Pancreas (tissue), 10 donors: ENCODE measurements around the gene PHF21B. TPM values are rescaled to one million over a fixed set of nuclear protein-coding genes. Genes with fewer than 3 reads are reported as not detected.
"Not testable (repeated sequence)": the region's sequence is repeated elsewhere in the genome, so short reads cannot be mapped to it uniquely, and the experiment has no call there.

ENCODE experiments used
- ATAC-seq, 4 donors: fragments of 200-7000 bp; cut with Tn5 transposase; one replicate each; pipeline versions ENCODE4 v1.8.0 to v1.9.1; 2020; ENCODE audit warnings: mild to moderate bottlenecking in 4 of 4, moderate library complexity in 4 of 4
- DNase-seq, 6 donors: peaks; one replicate each; pipeline ENCODE4 v3.0.0-alpha.2; 2020
- FAIRE-seq: peaks from 2 replicates; lab custom pipeline; 2012; peaks lifted over from hg19 to GRCh38; lab: Jason Lieb, UNC
- H3K27ac ChIP-seq, 4 donors: fragments of 200-600 bp; sonication (generic); 1 replicate in 3 of 4; 2 replicates in 1 of 4; pipeline versions ENCODE4 v1.5.0 to v1.8.0; 2020
- H3K27me3 ChIP-seq, 4 donors: fragments of 200-600 bp; one replicate each; pipeline ENCODE4 v1.8.0; 2021
- H3K36me3 ChIP-seq, 3 donors: fragments of 200-600 bp; sonication (generic) in 1 of 3; one replicate each; pipeline versions ENCODE4 v1.5.0 to v1.8.0; 2020 to 2021
- H3K4me1 ChIP-seq, 3 donors: fragments of 200-600 bp; one replicate each; pipeline ENCODE4 v1.8.0; 2021
- H3K4me3 ChIP-seq, 4 donors: fragments of 200-600 bp; sonication (generic) in 2 of 4; one replicate each; pipeline versions ENCODE4 v1.5.0 to v1.8.0; 2020 to 2021
- H3K9me3 ChIP-seq, 4 donors: fragments of 200-600 bp; one replicate each; pipeline ENCODE4 v1.8.0; 2021
- CTCF ChIP-seq, 4 donors: fragments of 200-600 bp; sonication (generic) in 3 of 4; IDR thresholded peaks; one replicate each; pipeline versions ENCODE4 v1.5.0 to v1.8.0; 2021; ENCODE audit warnings: antibody characterized with exemption in 4 of 4
- WGBS, 2 donors: extraction: QIAGEN DNeasy Blood & Tissue Kit; methylation state at CpG; one replicate each; pipeline ENCODE4 v1.1.7; 2013; 5-methylcytosine and 5-hydroxymethylcytosine counted together
- intact Hi-C, 3 donors: fragments of 100-400 bp; cut with DNase I; formaldehyde crosslinking; loops; one replicate each; pipeline versions ENCODE4 v1.11.1 to v1.14.2; 2022
- polyA plus RNA-seq, 2 donors: library from polyadenylated mRNA; stranded (reverse); fragments of 200-250 nt; gene quantifications; one replicate each; pipeline ENCODE4 v1.2.3, GENCODE V29; 2013
- total RNA-seq, 6 donors: library from RNA; stranded (reverse); fragmentation: NEBNext Ultra II Directional in 4 of 6; extraction: Animal tissue kit (Norgen Biotek cat#: 25700) in 4 of 6; gene quantifications; one replicate each; pipeline versions ENCODE4 v1.2.1 to v1.2.4, GENCODE V29; 2021 to 2023
- donor health status: healthy with polysubstance abuse.
- donor health status: DM: no; HTN: no; CAD: no; lungs with moderate emphysema.
- donor health status: DM: no; HTN: no; CAD: no.
- donor health status: control.
- donor health status: control.
- donor health status: Bipolar disorder and iron deficiency.
- donor health status: DM: yes; HTN: yes; CAD: no.
- donor health status: DM: no; HTN: no; CAD: no.
- donor health status: DM: no; HTN: no; CAD: no.
- donor health status: DM: yes; HTN: yes; CAD: no.

The PHF21B gene
- total and polyA plus RNA-seq, 8 donors: 0.34 to 2.9 (median 0.57) TPM; not detected in 1

GRCh38 chr22:44907765-44908737 is 101.8 kb downstream of the PHF21B start:
- Histone ChIP-seq H3K9me3 (no peaks in the 10 kb centered on the region), H3K4me1 (no peaks in the 10 kb centered on the region), H3K4me3 (no peak overlapping the region), H3K27ac (no peak overlapping the region), H3K27me3 (no peaks in the 10 kb centered on the region), H3K36me3 (no peaks in the 10 kb centered on the region)
- intact Hi-C loops: no loop called here
- FAIRE-seq: no peak
- TF ChIP-seq CTCF (IDR thresholded peaks at IDR 0.05): no peak
- WGBS, 2 donors: 66 to 79% methylated on average over 21 of the region's 21 CpGs
- DNase-seq: no peak
- ATAC-seq: no peak

DNA sequence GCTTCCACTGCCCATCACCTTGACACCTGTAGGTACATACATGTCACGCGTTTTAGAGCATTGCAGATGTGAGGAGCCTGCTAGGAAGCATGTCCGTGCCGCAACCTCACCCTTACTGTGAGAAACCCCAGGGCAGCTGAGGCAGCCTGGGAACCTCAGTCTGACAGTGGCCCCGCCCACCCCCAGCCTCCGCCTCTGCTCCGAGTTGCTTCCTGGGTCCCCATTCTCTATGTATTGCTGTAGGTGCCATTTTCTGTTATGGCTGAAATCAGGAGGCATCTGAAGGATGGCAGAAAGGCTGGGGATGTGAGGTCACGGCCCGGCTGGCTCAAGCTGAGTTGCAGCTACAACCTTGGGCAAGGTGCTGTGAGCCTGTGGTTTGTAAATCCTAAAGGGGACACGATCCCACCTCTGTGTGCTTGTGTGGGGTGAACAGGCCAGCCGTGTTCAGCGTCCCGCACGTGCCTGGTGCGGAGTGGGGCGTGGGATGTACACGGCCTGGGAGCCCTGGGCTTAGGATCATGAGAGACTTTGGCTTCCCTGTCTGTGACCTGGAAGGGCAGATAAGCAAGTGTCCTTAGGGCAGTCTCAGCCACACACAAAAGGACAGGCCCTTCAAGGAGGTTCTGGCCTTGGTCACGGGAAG is 102.7 kb downstream of the PHF21B start:
- Histone ChIP-seq H3K4me1 (no peaks in the 10 kb centered on the region), H3K4me3 (no peak overlapping the region), H3K9me3 (no peaks in the 10 kb centered on the region), H3K27me3 (no peaks in the 10 kb centered on the region), H3K27ac (no peak overlapping the region), H3K36me3 (no peaks in the 10 kb centered on the region)
- TF ChIP-seq CTCF (IDR thresholded peaks at IDR 0.05): no peak
- FAIRE-seq: no peak
- no peak for ATAC-seq
- intact Hi-C loops: no loop called here
- WGBS, 2 donors: 72 to 81% methylated on average over 18 of the region's 18 CpGs
- no peak for DNase-seq

DNA sequence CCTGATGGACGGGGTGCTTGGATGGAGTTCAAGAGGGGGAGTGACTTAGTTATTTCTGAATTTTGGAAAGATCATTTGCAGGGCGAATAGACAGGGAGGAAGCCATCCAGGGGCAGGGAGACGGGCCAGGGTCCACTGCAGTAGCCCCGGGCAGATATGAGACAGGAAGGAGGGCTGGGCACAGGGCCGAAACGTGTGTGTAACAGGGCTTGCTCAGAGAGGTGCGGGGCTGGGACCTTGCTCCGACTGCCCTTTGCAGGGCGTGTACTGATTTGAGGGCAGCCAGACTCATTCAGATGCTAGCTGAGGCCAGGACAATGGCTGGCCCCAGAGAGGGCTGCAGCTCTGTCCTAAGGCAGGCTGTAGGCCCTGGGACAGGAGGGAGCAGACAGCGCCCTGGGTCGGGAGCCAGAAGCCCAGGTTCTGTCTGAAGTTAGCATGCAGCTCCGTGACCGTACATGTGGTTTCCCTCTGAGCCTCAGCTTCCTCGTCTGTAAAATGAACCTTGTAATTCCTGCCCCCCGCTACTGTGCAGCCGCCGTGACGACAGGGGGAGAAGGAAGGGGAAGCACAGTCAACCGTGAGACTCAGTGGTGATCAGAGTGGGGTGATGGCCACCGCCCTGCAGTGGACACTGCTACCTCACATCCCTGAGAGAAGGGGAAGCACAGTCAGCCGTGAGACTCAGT is 103.4 kb downstream of the PHF21B start:
- H3K9me3 ChIP-seq: no peaks in the 10 kb centered on the region
- intact Hi-C loops: no loop called here
- H3K4me3 ChIP-seq: no peak overlapping the region
- FAIRE-seq (no peak), DNase-seq (no peak), ATAC-seq (no peak)
- H3K27me3 ChIP-seq: no peaks in the 10 kb centered on the region
- H3K27ac ChIP-seq: no peak overlapping the region
- 70 to 81% methylated on average over 21 of the region's 21 CpGs for WGBS, 2 donors
- TF ChIP-seq CTCF (IDR thresholded peaks at IDR 0.05): no peak
- H3K36me3 ChIP-seq: no peaks in the 10 kb centered on the region
- no peaks in the 10 kb centered on the region for H3K4me1 ChIP-seq

DNA sequence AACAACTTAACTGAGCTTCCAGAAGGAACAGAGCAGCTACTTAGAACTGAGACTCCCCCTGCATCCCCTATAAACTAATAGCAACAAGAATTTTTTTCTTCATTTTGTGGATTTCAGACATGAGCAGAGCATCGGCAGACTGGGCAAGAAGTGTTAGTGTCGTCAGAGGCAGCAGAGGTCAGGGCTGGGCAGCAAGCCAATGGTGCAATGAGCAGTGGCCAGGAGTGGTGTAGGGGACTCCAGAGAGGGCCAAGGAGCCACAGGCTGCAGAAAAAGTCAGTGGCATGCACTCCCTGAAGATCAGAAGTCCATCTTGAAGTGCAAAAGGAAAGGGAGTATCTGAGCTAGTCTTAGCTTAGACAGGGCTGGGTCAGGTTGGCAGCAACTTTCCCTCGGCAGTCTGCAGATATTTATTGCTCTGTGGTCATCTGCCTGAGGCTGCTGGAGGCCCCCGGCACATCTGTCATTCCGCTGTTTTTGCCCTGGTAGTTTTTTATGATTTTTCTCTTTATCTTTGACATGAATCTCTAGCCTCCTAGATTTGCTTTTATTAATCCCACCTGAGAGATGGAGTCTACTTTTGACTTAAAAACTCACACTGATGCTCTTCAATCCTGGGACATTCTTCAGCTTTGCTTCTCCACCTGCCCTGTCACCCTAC is 105.2 kb downstream of the PHF21B start:
- H3K4me3 ChIP-seq, H3K36me3 ChIP-seq, FAIRE-seq, ATAC-seq, H3K9me3 ChIP-seq, H3K4me1 ChIP-seq, H3K27me3 ChIP-seq, DNase-seq, intact Hi-C loops, H3K27ac ChIP-seq: not testable (repeated sequence)
- WGBS, 2 donors: 48 to 66% methylated on average over 3 of the region's 5 CpGs

DNA sequence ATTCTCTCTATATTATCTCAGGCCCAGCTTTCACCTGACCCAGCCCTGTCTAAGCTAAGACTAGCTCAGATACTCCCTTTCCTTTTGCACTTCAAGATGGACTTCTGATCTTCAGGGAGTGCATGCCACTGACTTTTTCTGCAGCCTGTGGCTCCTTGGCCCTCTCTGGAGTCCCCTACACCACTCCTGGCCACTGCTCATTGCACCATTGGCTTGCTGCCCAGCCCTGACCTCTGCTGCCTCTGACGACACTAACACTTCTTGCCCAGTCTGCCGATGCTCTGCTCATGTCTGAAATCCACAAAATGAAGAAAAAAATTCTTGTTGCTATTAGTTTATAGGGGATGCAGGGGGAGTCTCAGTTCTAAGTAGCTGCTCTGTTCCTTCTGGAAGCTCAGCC is 106.6 kb downstream of the PHF21B start:
- WGBS, 2 donors: no CpG with 5 or more reads among the region's 2 CpGs
- H3K27ac ChIP-seq, intact Hi-C loops, DNase-seq, H3K36me3 ChIP-seq, H3K27me3 ChIP-seq, H3K9me3 ChIP-seq, FAIRE-seq, H3K4me1 ChIP-seq, H3K4me3 ChIP-seq, ATAC-seq: not testable (repeated sequence)
